HG02759 (cell line): ENCODE data around the gene ADAM8.

Source experiments
- ATAC-seq: cut with Tn5 transposase; IDR thresholded peaks from one replicate; pipeline ENCODE4 v1.9.1; 2021; ENCODE audit warnings: mild to moderate bottlenecking, moderate library complexity; ENCODE audit not compliant: unreplicated experiment

The ADAM8 gene

DNA sequence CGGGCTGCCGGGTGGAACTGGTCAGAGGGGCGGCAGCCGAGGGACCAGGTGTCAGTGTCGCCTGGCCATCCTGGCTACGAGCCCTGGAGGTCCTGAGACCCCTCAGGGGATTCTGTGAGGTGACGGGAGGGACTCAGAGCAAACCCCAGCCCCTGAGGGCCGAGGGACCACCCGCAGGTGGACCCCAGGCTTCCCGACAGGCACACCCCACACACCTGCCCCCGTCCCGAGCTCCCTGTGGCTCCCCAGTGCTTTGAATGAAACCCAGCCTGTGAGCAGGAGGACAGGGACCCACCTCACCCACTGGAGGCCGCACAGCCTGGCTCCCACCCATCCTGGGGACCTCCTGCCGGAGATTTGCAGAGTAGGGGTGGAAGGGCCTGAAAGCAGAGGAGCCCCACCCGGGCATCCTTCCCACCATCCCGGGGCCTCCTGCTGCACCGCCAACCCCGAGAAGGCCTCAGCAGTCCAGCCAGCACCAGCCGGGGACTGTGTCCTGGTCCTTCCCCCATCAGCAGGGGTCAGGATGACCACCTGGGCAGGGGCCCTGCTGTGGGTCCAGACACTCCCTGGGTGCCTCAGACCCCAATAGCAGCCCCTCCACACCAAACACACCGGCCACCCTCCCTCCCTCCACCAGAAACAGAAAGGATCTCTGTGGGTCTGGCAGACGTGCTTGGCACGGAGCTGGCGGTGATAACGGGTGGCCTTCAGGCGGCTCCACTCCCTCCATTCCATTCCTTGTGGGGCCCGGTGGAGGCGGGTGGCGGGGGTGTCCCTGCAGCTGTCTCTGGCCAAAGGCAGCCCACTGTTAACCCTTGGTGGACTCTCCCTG, 25.1 kb downstream of the ADAM8 start:
- ATAC-seq, result no peak

DNA sequence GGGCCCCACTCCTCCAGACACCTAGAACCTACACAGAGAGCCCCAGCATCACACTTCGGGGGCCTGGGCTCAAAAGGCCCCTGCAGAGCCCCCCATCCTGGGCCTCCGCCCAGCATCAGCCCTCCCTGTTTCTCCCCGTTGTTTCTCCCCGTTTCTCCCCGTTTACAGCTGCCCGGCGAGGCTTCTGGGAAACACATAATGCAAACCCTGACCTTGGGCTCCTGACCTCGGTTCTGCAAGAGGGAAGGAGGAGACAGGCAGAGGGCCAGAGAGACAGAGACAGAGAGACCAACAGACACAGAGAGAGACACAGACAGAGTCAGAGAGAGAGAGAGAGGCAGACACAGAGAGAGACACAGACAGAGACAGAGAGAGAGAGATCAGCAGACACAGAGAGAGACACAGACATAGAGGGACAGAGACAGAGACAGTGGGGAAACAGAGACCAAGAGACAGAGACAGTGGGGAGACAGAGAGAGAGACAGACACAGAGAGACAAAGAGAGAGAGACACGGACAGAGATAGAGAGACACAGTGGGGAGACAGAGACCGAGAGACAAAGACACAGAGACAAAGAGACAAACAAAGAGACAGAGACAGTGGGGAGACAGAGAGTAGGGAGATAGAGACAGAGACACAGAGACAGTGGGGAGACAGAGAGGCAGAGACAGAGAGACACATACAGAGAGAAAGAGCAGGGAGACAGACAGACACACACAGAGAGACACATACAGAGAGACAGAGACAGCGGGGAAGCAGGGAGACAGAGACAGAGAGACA, 26.5 kb downstream of the ADAM8 start:
- ATAC-seq, result no peak

- no peak for ATAC-seq
Measured at GRCh38 chr10:133249094-133249780, 27.4 kb downstream of the ADAM8 start.

DNA sequence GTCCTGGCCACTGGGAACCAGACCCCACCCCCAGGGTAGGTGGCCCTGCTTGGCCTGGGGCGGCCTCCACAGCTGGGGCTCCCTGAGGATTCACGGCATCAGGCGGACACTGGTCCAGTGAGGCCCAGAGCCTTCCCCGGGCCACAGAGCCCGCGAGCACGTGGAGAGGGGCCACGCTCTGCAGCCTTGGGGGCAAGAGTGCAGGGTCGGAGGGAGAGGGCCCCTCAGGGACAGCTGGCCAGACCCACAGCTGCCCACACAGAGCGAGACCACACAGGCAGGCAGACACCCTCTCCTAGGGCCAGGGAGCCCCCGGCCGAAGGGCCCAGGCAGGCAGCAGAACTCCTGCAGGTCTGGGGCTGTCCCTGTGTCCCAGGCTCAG, 28.3 kb downstream of the ADAM8 start:
- ATAC-seq, result no peak

GRCh38 chr10:133247681-133248333, 28.9 kb downstream of the ADAM8 start:
- no peak for ATAC-seq

DNA sequence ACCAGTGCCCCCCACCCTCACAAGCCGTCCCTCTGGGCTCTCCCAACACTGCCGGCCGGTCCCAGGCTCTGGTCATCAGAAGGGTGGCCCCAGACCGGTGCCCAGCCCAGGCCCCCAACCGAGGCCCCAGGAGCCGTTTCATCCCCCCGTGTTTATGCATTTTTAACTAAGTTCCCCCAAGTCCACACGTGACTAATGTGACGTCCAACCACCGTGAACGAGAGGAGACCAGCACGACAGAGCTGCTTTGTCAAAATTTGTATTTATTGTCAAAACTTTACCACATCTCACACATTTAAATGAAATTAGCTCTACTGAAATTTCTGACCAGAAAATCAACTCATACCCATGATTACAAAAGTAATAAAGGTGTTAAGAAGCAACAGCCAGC, 30.4 kb downstream of the ADAM8 start:
- ATAC-seq, result no peak

DNA sequence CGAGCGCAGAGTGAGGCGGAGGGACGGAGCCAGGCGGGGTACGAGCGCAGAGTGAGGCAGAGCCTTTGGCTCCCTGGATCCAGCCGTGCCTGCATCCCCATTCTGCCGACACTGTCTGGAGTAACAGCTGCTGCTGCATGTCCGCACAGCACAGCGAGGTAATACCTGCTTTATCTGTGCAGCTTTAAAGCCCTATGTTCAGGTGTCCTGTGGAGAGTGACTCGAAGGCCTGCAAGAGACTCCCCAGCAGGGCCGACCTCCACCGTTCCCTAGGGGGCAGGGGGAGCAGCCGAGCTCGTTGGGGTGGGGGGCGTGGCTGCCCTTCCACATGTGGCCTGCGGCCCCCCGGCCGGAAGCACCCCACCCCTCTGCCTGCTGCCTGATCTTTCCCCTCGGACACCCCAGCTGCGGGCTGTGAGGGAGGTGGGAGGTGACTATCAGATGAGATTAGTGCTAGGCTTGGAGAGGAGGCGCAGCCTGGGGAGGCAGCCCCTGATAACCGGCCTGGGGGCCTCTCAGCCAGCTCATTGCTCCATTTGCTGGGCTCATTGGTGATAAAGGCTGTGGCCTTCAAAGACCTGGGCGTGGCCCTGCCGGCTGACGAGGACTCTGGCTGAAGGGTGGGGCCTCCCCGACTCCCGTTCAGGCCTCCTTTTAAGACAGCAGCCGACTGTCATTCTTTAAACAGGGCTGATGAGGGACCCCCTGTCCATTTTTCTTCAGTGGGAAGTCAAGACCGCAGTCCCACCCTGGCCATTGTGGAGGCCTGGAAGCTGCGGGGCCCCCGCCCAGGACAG, 31.0 kb downstream of the ADAM8 start:
- no peak for ATAC-seq

GRCh38 chr10:133243593-133243992, 33.1 kb downstream of the ADAM8 start:
- ATAC-seq, result no peak

- ATAC-seq, result no peak
Measured at GRCh38 chr10:133242611-133243356, 33.9 kb downstream of the ADAM8 start.

DNA sequence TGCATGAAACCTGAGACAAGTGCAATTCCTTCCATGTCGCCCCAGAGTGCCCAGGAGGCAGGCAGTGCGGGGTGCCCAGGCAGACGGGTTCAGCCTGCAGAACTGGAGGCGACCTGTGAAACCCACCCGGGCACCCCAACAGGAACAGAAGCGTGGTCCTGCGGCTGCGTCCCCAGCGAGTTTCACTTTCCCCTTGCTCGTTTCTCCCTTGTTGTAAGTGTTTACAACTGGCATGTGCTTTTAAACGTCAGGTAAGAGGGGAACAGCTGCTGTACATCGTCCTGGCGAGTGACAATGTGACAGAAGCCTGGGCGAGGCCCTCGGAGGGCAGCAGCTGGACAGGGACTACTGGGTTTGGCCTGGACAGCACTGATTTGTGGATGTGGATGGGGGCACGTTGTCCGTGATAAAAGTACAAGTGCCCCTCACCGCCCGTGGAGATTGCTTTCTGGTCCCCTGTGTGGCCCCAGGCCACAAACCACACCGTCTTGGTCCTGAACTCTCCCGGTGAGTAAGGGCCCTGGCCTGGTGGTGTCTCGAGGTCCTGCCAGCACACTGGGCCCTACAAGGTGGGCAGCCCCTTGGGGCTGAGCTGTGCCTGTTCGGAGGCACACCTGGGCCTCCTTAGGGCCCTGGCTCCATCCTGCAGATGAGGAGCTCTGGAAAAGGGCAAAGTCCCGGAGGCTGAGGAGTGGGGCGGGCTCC, 35.0 kb downstream of the ADAM8 start:
- no peak for ATAC-seq

DNA sequence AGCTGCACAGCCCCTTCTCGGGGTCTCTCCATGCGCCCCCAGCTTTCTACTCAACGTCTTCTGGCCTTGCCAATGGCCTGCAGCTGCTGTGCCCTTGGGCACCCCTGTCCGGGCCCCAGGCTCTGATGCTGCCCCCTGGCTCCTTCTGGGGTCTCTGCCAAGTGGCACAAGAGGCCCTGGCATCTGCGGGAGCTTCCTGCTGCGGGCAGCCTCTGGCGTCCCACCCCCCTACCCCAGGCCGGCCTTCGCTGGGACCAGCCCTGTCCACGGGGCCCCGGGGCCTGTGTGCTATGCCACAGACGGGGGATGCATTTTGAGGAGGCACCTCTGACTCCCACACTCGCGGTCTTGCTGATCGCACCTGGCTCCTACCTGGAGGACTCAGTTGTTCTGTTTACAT, 36.7 kb downstream of the ADAM8 start:
- no peak for ATAC-seq

GRCh38 chr10:133238466-133238804, 38.2 kb downstream of the ADAM8 start:
- ATAC-seq, result no peak

DNA sequence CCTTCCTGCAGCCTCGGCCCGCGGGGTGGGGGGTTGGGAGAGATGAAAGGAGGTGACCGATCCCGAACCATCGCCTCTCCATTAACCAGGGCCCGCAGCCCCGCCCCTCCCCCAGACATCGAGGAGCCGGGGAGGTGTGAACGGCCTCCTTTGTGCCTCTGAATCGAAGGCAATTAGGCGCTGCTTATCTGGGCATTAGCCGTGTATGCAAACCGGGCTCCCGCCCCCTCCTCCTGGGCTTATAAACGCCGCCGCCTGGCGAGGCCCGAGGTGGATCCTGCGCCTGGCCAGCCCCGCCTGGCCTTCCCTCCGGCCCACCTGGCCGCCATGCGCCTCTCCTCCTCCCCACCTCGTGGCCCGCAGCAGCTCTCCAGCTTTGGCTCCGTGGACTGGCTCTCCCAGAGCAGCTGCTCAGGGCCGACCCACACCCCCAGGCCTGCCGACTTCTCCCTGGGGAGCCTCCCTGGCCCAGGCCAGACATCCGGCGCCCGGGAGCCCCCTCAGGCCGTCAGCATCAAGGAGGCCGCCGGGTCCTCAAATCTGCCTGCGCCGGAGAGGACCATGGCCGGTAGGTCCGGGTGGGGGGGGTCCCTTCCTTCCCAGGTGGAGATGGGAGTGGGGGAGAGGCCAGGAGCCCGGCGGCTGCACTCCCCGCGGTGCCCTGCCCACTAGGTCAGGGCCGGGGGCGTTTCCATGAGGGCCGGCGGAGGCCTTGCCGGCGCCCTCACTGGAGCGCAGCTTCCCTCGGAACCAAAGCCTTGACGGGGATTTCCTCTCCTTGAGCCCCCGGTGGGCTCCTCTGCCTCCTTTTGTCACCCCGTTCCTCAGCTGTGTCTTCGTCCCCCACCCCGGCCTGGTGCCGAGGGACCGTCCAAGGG, 38.8 kb downstream of the ADAM8 start, which contains the start of gene VENTX:
Gene VENTX (plus strand): TSS at position 268 of the 878 bp plus-strand sequence. CDS start 60 bp downstream, at position 328.
- ATAC-seq, result no peak

DNA sequence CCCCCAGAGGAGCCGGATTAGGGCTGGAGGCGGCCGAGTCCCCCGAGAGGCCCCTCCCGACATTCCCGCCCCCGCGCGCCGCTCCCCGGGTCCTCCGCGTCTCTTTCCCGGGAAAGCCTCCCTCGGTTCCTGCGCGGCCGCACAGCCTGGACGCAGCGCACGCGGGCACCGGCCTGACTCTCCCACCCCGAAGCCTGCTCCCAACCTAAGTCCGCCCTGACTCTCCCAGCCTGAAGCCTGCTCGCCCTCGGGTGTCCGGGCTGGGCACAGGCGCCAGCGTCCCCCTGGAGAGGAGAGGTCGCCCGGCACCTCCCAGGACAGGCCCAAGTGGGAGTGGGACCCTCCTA, 39.5 kb downstream of the ADAM8 start:
- no peak for ATAC-seq

DNA sequence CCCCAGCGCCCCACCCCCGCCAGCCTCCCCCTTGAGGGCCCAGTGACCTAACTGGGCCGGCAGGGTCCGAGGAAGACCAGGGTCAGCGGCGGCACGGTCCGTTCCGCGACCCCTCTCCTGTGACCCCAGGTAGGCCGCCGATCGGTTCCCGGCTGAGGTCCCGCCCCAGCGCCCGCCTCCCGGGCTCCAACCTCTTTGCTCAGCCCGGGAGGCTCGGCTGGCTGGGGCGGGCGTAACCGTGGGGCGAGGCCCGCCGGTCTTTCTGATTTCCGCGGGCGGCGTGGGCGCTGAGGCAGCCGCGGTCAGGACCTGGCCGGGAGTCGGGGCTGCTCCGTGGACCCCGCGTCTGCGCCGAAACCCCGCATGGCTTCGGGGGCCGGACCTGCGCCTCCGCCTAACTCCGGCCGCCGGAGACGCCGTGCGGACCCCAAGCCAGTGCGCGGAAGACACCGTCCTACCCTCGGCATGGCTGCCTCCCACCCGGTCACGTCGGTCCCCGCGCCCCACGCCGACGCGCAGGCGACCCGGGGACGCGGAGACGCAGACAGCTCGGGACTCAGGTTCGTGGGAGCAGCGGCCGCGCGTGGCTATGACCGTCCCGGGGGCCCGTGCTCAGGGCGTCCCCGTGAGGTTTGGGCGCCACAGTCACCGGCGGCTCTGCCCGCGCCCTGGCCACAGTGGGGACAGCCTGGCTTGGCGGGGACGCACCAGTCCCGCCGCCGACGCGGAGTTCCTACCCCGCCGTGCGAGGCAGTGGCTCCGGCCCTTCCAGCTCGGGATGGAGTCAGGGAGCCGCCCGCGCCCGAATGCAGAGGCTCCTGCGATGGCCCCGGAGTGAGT, 40.0 kb downstream of the ADAM8 start:
- no peak for ATAC-seq

GRCh38 chr10:133235932-133236331, 40.7 kb downstream of the ADAM8 start:
- no peak for ATAC-seq

GRCh38 chr10:133235265-133235855, 41.3 kb downstream of the ADAM8 start:
- ATAC-seq, result no peak
